GM18909 (cell line): Measurements from ENCODE around the gene GDI1.

ENCODE experiments used
- ATAC-seq: cut with Tn5 transposase; IDR thresholded peaks from one replicate; pipeline ENCODE4 v1.9.1; 2021; ENCODE audit warnings: mild to moderate bottlenecking; ENCODE audit not compliant: unreplicated experiment, poor library complexity

GDI1 gene

DNA sequence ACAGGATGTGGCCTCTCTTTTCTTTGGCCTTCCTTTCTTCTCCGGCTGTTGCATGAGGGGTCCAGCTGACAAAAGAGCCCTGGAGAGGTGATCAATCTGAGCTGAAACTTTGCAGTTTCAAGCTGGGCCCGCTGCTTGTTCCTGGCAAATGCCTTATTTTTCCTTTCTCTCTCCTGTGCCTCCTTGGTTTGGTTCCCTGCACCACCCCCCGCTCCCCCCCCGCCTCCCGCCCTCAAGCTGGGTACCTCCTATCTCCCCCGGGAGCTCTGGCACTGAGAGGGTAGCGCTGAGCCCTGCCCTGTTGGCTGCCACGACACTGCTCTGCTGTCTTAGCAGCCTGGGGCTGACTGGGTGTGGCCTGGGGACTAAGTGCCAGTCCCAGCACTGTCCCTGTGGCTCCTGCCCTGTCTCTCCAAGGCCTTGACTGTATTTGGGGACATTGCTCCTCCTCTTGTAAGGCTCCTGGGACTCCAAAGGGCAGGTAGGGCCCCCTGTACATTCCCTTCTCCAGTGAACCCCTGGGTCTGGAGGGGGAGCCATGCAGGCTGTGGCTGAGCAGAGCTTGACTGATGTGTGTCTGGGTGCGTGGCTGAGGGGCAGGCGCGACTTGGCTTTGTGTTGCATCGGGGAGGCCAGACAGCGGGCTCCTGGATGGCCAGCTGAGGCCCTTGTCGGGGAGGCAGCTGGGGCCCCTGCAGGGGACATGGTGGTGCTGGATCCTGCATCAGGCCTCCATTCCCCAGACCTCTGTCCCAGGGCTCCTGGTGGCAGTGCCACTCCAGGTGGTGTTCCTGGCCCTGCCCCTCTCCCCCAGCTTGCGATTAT, 22.2 kb downstream of the GDI1 start:
- ATAC-seq, result no peak

DNA sequence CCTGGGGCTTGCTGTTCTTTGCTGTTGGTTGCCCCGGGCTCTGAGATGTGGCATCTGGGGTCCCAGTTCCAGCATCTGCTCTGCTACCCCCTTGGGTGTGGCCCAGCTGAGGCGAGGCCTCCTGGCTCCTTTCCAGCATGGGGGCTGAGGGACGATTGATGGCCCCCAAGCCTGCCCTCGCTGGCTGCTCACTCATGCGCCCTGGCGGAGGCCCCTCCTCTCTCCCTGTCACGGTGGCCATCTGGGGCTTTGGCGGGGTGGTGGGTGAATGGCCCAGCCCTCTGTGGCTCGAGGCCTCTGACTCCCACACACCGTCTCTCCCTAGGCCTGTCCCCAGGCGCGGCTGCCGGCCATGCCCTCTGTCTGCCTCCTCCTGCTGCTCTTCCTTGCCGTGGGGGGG, 22.9 kb downstream of the GDI1 start:
- ATAC-seq, result no peak

DNA sequence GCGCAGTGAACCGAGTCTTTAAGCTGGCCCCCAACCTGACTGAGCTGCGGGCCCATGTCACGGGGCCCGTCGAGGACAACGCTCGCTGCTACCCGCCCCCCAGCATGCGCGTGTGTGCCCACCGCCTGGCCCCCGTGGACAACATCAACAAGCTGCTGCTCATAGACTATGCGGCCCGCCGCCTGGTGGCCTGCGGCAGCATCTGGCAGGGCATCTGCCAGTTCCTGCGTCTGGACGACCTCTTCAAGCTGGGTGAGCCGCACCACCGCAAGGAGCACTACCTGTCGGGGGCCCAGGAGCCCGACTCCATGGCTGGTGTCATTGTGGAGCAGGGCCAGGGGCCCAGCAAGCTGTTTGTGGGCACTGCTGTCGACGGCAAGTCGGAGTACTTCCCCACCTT, 23.4 kb downstream of the GDI1 start:
- no peak for ATAC-seq

DNA sequence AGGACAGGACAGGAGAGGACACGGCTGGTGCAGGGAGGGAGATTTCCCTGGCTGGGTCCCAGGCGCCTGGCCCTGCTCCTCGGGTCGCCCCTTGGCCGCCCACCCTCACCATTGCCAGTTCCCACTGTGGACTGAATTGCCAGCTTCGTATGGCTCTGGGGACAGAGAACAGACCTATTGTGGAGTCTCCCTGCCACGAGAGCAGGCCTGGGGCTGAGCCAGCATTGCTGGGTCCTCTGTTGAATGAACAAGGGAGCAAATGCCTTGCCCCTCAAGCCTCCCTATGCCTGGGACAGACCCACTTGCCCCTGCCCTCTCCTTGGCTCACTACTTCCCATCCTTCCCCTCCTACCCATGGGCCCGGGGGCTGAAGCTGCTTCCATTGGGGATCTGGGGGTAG, 25.4 kb downstream of the GDI1 start:
- no peak for ATAC-seq

GRCh38 chrX:154463611-154464220, 26.8 kb downstream of the GDI1 start:
- ATAC-seq, result no peak

- no peak for ATAC-seq
Measured at GRCh38 chrX:154464806-154465365, 27.9 kb downstream of the GDI1 start.

DNA sequence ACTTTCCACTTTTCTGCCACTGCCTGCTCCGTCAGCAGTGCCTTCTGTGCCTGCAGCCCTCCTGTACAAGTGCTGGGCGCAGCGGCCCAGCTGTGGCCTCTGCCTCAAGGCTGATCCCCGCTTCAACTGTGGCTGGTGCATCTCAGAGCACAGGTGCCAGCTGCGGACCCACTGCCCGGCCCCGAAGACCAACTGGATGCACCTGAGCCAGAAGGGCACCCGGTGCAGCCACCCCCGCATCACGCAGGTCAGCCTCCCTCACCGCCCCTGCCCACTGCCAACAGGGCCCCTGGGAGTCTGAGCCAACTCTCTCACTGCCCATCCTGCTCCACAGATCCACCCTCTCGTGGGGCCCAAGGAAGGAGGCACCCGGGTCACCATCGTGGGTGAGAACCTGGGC, 28.6 kb downstream of the GDI1 start:
- no peak for ATAC-seq

- no peak for ATAC-seq
Measured at GRCh38 chrX:154466036-154466435, 29.1 kb downstream of the GDI1 start.

- ATAC-seq, result no peak
Measured at GRCh38 chrX:154466907-154467306, 30.0 kb downstream of the GDI1 start.

GRCh38 chrX:154467556-154467955, 30.6 kb downstream of the GDI1 start:
- no peak for ATAC-seq

DNA sequence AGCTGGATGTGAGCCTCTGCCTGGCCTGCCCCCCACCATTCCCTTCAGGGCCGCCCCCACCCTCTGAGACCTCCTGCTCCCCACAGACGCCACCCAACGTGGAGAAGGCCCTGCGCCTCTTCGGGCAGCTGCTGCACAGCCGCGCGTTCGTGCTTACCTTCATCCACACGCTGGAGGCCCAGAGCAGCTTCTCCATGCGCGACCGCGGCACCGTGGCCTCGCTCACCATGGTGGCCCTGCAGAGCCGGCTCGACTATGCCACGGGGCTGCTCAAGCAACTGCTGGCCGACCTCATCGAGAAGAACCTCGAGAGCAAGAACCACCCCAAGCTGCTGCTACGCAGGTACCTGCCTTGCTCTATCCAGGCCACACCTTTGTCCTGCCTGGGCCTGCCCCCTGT, 31.3 kb downstream of the GDI1 start:
- no peak for ATAC-seq

DNA sequence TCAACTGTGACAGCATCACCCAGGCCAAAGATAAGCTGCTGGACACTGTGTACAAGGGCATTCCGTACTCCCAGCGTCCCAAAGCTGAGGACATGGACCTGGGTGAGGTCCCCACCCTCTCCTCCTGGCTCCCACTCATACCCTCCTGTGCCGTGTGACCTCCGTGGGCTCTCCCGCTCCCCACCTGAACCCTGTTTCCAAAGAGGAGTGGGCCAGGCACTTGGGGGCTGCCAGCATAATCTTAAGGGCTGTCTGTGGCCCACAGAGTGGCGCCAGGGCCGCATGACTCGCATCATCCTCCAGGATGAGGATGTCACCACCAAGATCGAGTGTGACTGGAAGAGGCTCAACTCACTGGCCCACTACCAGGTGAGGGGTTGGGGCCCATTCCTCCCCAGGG, 32.2 kb downstream of the GDI1 start:
- ATAC-seq, result no peak

DNA sequence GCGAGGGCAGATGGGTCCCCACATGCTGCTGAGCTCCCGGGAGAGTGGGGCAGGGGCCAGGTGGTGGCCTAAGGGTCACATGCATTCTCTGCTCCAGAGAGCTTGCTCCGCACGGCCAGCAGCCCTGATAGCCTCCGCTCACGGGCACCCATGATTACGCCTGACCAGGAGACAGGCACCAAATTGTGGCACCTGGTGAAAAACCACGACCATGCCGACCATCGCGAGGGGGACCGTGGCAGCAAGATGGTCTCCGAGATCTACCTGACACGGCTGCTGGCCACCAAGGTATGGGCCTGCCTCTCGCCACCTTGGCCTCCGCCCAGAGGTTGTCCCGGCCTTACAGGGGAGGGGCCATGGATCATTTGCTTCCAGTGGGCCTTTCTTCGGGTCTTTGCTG, 32.9 kb downstream of the GDI1 start:
- no peak for ATAC-seq

- ATAC-seq, result no peak
Measured at GRCh38 chrX:154470434-154470833, 33.5 kb downstream of the GDI1 start.

DNA sequence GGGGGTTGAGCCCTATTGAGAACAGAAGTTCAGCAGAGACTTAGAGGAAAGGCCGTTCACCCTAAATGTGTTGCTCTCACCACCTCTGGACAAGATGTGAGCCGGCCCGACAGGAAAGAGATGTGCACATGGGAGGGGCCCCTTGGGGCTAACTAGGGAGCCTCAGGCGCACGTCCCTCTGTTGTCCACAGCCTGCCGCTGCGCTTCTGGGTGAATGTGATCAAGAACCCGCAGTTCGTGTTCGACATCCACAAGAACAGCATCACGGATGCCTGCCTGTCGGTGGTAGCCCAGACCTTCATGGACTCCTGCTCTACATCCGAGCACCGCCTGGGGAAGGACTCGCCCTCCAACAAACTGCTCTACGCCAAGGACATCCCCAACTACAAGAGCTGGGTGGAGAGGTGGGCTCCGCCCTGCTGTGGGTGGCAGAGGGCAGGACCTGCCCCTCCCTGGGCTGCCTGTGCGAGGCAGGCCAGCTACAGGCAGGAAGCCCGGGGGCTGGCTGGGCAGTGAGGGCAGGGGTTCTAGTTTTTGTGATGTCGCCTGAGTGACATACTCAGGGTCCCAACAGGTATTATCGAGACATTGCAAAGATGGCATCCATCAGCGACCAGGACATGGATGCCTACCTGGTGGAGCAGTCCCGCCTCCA, 34.1 kb downstream of the GDI1 start:
- no peak for ATAC-seq

DNA sequence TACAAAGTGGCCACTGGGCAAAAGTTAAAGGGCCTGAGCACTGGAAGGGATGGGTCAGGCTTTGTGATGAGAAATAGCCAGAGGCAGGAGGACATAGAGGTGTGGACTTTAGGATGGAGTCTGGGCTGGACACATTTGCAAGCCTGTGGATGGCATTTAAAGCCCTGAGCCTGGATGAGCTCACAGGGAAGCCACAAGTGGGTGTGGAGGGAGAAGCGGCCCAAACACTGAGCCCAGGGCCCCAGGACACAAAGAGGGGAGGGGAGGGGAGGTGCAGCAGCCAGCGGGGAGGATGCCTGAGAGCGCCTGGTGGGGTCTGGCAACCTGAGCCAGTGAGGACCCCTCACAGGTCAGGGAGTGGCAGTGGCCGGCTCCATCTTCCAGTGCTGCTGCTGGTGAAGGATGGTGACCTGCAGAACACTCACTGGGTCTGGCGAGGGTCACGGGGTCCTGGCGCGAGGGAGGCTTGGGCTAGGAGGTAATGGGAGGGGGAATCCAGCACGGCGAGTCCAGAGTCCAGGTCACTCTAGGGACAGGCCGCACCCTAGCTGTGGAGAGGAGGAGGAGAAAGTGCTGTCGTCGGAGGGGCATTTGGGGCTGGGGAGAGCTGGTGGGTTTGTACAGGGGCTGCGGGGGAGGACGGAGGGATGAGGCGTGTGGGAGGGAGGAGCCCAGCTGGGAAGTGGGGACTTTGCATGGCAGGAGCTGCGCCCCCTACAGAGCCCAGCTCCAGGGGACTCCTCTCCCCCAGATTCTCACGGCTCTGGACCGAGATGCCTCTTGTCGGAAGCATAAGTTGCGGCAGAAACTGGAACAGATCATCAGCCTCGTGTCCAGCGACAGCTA, 35.1 kb downstream of the GDI1 start:
- no peak for ATAC-seq

- ATAC-seq, result no peak
Measured at GRCh38 chrX:154472685-154473632, 36.0 kb downstream of the GDI1 start.

DNA sequence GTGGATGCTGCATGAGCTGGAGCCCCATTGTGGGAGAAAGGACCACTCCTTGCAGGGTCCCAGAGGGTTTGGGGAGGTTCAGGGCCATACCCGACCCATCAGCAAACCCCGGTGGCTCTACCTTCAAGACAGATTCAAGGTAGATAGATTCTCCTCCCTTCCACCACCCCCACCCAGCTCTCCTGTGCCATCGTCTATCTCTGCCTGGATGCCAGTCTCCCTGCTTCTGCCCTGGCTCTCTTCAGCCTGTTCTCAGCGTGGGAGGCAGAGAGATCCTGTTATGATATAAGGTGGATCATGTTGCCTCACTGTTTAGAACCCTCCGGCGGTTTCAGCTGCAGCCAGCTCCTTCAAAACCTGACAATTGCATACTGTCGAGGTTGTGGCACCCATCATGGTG, 36.7 kb downstream of the GDI1 start:
- ATAC-seq, result no peak

DNA sequence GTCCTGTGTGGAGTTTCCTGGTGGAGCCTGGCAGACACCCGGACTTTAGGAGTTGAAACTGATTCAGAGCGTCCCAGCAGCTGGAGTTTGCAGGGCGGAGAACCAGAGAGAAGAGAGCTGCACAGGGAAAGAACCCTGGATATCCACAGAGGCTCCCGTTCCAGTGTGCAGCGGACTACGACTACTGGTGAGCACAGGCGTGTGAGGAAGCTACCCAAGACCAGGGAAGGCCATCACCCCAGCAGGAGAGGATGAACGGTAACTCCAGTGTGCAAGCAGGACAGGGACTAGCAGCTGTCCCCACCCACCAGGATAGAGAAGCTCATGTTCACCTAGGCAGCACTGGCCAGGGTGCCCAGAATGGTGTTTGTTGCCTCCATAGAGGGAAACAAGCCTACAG, 39.9 kb downstream of the GDI1 start:
- ATAC-seq, result no peak
